Keratinocyte (primary cell): ENCODE data around the gene NFAT5. TPM values are rescaled to one million over a fixed set of nuclear protein-coding genes. Genes with fewer than 3 reads are reported as not detected.

Experiments
- DNase-seq: peaks from one replicate; pipeline ENCODE4 v3.0.0-alpha.2; 2011; ENCODE audit warnings: low read depth, missing footprints, low spot score
- FAIRE-seq: peaks from 2 replicates; lab custom pipeline; 2011; peaks lifted over from hg19 to GRCh38; lab: Jason Lieb, UNC
- H2AFZ ChIP-seq: 2 replicates; pipeline ENCODE4 v1.6.0; 2012; ENCODE audit warnings: low read length, control low read depth, inconsistent platforms; ENCODE audit not compliant: control insufficient read depth
- H3K27ac ChIP-seq: 2 replicates; pipeline ENCODE4 v1.5.1; 2011; ENCODE audit warnings: low read length; ENCODE audit not compliant: control insufficient read depth, insufficient read depth
- H3K27me3 ChIP-seq: 3 replicates; pipeline ENCODE4 v1.6.0; 2011; ENCODE audit warnings: low read length; ENCODE audit not compliant: control insufficient read depth, insufficient read depth; ENCODE audit errors: extremely low read depth
- H3K36me3 ChIP-seq, 2 experiments: 2 replicates in 1 of 2; 3 replicates in 1 of 2; pipeline ENCODE4 v1.5.1; 2011; ENCODE audit warnings: low read length in 2 of 2, mild to moderate bottlenecking in 1 of 2; ENCODE audit not compliant: control insufficient read depth in 2 of 2, insufficient read depth in 2 of 2; ENCODE audit errors: extremely low read depth in 1 of 2
- H3K4me1 ChIP-seq: 3 replicates; pipeline ENCODE4 v1.5.1; 2011; ENCODE audit warnings: low read length; ENCODE audit not compliant: control insufficient read depth, insufficient read depth; ENCODE audit errors: extremely low read depth
- H3K4me2 ChIP-seq: 3 replicates; pipeline ENCODE4 v1.6.0; 2011; ENCODE audit warnings: low read depth, low read length; ENCODE audit not compliant: control insufficient read depth, insufficient read depth; ENCODE audit errors: extremely low read depth
- H3K4me3 ChIP-seq, 3 experiments: fragments of 200-600 bp in 1 of 3; sonication (generic) in 1 of 3; 2 replicates in 2 of 3; 3 replicates in 1 of 3; pipeline ENCODE4 v1.5.1; 2011 to 2016; ENCODE audit warnings: low read length in 3 of 3, mild to moderate bottlenecking in 3 of 3, control low read depth in 2 of 3, inconsistent platforms in 1 of 3, low read depth in 1 of 3, mixed read lengths in 1 of 3, mixed run types in 1 of 3, moderate library complexity in 1 of 3; ENCODE audit not compliant: control insufficient read depth in 2 of 3, insufficient read depth in 2 of 3; ENCODE audit errors: extremely low read depth in 1 of 3
- H3K79me2 ChIP-seq: 2 replicates; pipeline ENCODE4 v1.6.0; 2012; ENCODE audit warnings: low read length; ENCODE audit not compliant: control insufficient read depth, insufficient read depth
- H3K9ac ChIP-seq: 3 replicates; pipeline ENCODE4 v1.6.0; 2011; ENCODE audit warnings: low read length; ENCODE audit not compliant: control insufficient read depth, insufficient read depth; ENCODE audit errors: extremely low read depth
- H3K9me1 ChIP-seq: 3 replicates; pipeline ENCODE4 v1.6.0; 2011; ENCODE audit warnings: low read length; ENCODE audit not compliant: control insufficient read depth, insufficient read depth; ENCODE audit errors: extremely low read depth
- H3K9me3 ChIP-seq: 2 replicates; pipeline ENCODE4 v1.5.1; 2012; ENCODE audit warnings: low read depth, low read length; ENCODE audit not compliant: control insufficient read depth
- H4K20me1 ChIP-seq: 3 replicates; pipeline ENCODE4 v1.6.0; 2011; ENCODE audit warnings: low read length; ENCODE audit not compliant: control insufficient read depth, insufficient read depth; ENCODE audit errors: extremely low read depth
- CTCF ChIP-seq, 3 experiments: IDR thresholded peaks in 1 of 3; conservative IDR thresholded peaks in 1 of 3; optimal IDR thresholded peaks in 1 of 3; 2 replicates in 2 of 3; 3 replicates in 1 of 3; pipeline versions ENCODE3 to v1.5.1; 2011; ENCODE audit warnings: low read length in 3 of 3, mild to moderate bottlenecking in 3 of 3, moderate library complexity in 2 of 3, control low read depth in 1 of 3, inconsistent platforms in 1 of 3; ENCODE audit not compliant: insufficient read depth in 2 of 3; ENCODE audit errors: extremely low read depth in 1 of 3
- EZH2 ChIP-seq: IDR thresholded peaks from one replicate; pipeline ENCODE4 v1.6.1; 2012; ENCODE audit warnings: inconsistent platforms, mild to moderate bottlenecking, low read length, moderate library complexity
- dilution Hi-C: fragments of 300-500 bp; cut with MboI; formaldehyde crosslinking; loops from one replicate; pipeline ENCODE4 v1.7.0; 2020; ENCODE audit warnings: low sequenced_read_pairs; ENCODE audit not compliant: extremely low pct_ligation_motif_present
- polyA plus RNA-seq, 5 experiments: library from polyadenylated mRNA; depleted of rRNA in 3 of 5; stranded (reverse) in 3 of 5; stranded (forward) in 1 of 5; unstranded in 1 of 5; fragments of >200 nt; gene quantifications; 1 replicate in 1 of 5; 2 replicates in 3 of 5; 3 replicates in 1 of 5; pipeline versions ENCODE4 v1.2.1 to v1.2.3, GENCODE V29; 2011 to 2012; ENCODE audit warnings: missing spikeins in 2 of 5, low read depth in 1 of 5, low replicate concordance in 1 of 5

The NFAT5 gene
- polyA plus RNA-seq, 1 donor (not counting 4 experiments of a cell fraction or from before 2014, with no cell fraction given) = 24.9 TPM

- no peaks in the 10 kb centered on the region for H4K20me1 ChIP-seq
- H3K9me1 ChIP-seq = no peaks in the 10 kb centered on the region
- H3K4me1 ChIP-seq = peaks cover 3% of the 10 kb centered on the region
- H3K9ac ChIP-seq = no peak overlapping the region
- H2AFZ ChIP-seq = no peak overlapping the region
- no peak overlapping the region for H3K4me3 ChIP-seq
- DNase-seq = no peak
- no peak for FAIRE-seq
- no peak overlapping the region for H3K4me2 ChIP-seq
- dilution Hi-C loops = no loop called here
- TF ChIP-seq CTCF (optimal IDR thresholded peaks at IDR 0.05 in 1 of 3, IDR thresholded peaks at IDR 0.05 in 1 of 3, conservative IDR thresholded peaks at IDR 0.05 in 1 of 3; ENCODE audit: extremely low read depth in 1 of 3, insufficient read depth in 2 of 3, low read length in 3 of 3) = no peak
- no peak for TF ChIP-seq EZH2
- no peaks in the 10 kb centered on the region for H3K27me3 ChIP-seq
- H3K79me2 ChIP-seq = no peaks in the 10 kb centered on the region
- no peaks in the 10 kb centered on the region for H3K9me3 ChIP-seq
- H3K27ac ChIP-seq = no peak overlapping the region
- H3K36me3 ChIP-seq = peaks cover 4 to 13% of the 10 kb centered on the region in 2 experiments
These were observed 94.4 kb downstream of the NFAT5 start for GRCh38 chr16:69660166-69660565.

GRCh38 chr16:69662901-69663300 lies 97.1 kb downstream of the NFAT5 start:
- H2AFZ ChIP-seq = no peak overlapping the region
- H3K9ac ChIP-seq = no peak overlapping the region
- peaks cover 3% of the 10 kb centered on the region for H3K4me1 ChIP-seq
- peaks cover 6 to 11% of the 10 kb centered on the region in 2 experiments for H3K36me3 ChIP-seq
- H3K9me3 ChIP-seq = no peaks in the 10 kb centered on the region
- H3K27ac ChIP-seq = no peak overlapping the region
- no peaks in the 10 kb centered on the region for H3K9me1 ChIP-seq
- no peak overlapping the region for H3K4me3 ChIP-seq
- H3K27me3 ChIP-seq = no peaks in the 10 kb centered on the region
- DNase-seq (no peak), FAIRE-seq (no peak)
- dilution Hi-C loops = no loop called here
- no peaks in the 10 kb centered on the region for H3K79me2 ChIP-seq
- no peaks in the 10 kb centered on the region for H4K20me1 ChIP-seq
- no peak overlapping the region for H3K4me2 ChIP-seq
- TF ChIP-seq CTCF (optimal IDR thresholded peaks at IDR 0.05 in 1 of 3, IDR thresholded peaks at IDR 0.05 in 1 of 3, conservative IDR thresholded peaks at IDR 0.05 in 1 of 3; ENCODE audit: extremely low read depth in 1 of 3, insufficient read depth in 2 of 3, low read length in 3 of 3) (no peak), EZH2 (no peak)
